T-cell (primary cell): Measurements from ENCODE around the gene ANO3. TPM values are rescaled to one million over a fixed set of nuclear protein-coding genes. Genes with fewer than 3 reads are reported as not detected.

Source experiments
- ATAC-seq, 4 experiments: fragments of 200-7000 bp in 3 of 4; fragments of 150-1000 bp in 1 of 4; cut with Tn5 transposase; replicated peaks in 1 of 4; 1 replicate in 3 of 4; 2 replicates in 1 of 4; pipeline ENCODE4 v1.10.0; 2021; ENCODE audit warnings: moderate library complexity in 3 of 4, mild to moderate bottlenecking in 2 of 4, moderate number of reproducible peaks in 1 of 4
- CTCF ChIA-PET, 2 donors: fragments of 300-600 bp; sonication (Branson Sonifier 250); formaldehyde crosslinking; loops; one replicate each; lab custom pipeline; 2022; ENCODE audit warnings: antibody characterized with exemption in 2 of 2; lab: Charles Lee
- POLR2A ChIA-PET, 2 donors: fragments of 300-600 bp; sonication (Branson Sonifier 250); formaldehyde crosslinking; loops; one replicate each; lab custom pipeline; 2022; ENCODE audit warnings: antibody characterized with exemption in 2 of 2; lab: Charles Lee
- DNase-seq, 35 experiments: peaks; one replicate each; pipeline versions ENCODE4 v3.0.0 to v3.0.0-alpha.2; 2013 to 2023
- H3K27ac ChIP-seq: one replicate; pipeline ENCODE4 v1.5.1; 2013; ENCODE audit warnings: low read length
- H3K27me3 ChIP-seq, 2 experiments: replicated peaks in 1 of 2; 1 replicate in 1 of 2; 2 replicates in 1 of 2; pipeline versions ENCODE4 v1.6.1 to v1.7.0; 2013; ENCODE audit warnings: low read length in 1 of 2, mixed read lengths in 1 of 2; ENCODE audit not compliant: control insufficient read depth in 2 of 2, insufficient read depth in 2 of 2; ENCODE audit errors: extremely low read depth in 1 of 2
- H3K36me3 ChIP-seq, 2 donors: 1 replicate in 1 of 2; 2 replicates in 1 of 2; pipeline versions ENCODE4 v1.6.1 to v1.7.0; 2013; ENCODE audit warnings: low read length in 1 of 2; ENCODE audit not compliant: control insufficient read depth in 2 of 2, insufficient read depth in 1 of 2; ENCODE audit errors: extremely low read depth in 1 of 2
- H3K4me1 ChIP-seq, 2 experiments: 1 replicate in 1 of 2; 2 replicates in 1 of 2; pipeline versions ENCODE4 v1.6.1 to v1.7.0; 2013; ENCODE audit warnings: low read length in 2 of 2, mixed read lengths in 1 of 2; ENCODE audit not compliant: insufficient read depth in 2 of 2, control insufficient read depth in 1 of 2; ENCODE audit errors: extremely low read depth in 1 of 2
- H3K4me3 ChIP-seq, 2 donors: 1 replicate in 1 of 2; 2 replicates in 1 of 2; pipeline versions ENCODE4 v1.5.1 to v1.7.0; 2013; ENCODE audit warnings: mild to moderate bottlenecking in 2 of 2, low read length in 1 of 2, moderate library complexity in 1 of 2; ENCODE audit not compliant: control insufficient read depth in 1 of 2; ENCODE audit errors: extremely low read depth in 1 of 2
- H3K9me3 ChIP-seq: 2 replicates; pipeline ENCODE4 v1.7.0; 2013
- H3K27ac Mint-ChIP-seq, 2 donors: one replicate each; pipeline ENCODE4 v1.8.0; 2020 to 2021; ENCODE audit warnings: mild to moderate bottlenecking in 2 of 2, mixed read lengths in 2 of 2
- H3K27me3 Mint-ChIP-seq, 2 donors: one replicate each; pipeline ENCODE4 v1.8.0; 2021 to 2022; ENCODE audit warnings: mixed read lengths in 2 of 2
- H3K36me3 Mint-ChIP-seq: one replicate; pipeline ENCODE4 v1.8.0; 2021; ENCODE audit warnings: mixed read lengths
- H3K4me1 Mint-ChIP-seq, 3 donors: one replicate each; pipeline ENCODE4 v1.8.0; 2020 to 2022; ENCODE audit warnings: mixed read lengths in 3 of 3, mild to moderate bottlenecking in 1 of 3
- H3K4me3 Mint-ChIP-seq, 3 donors: one replicate each; pipeline ENCODE4 v1.8.0; 2020 to 2022; ENCODE audit warnings: mild to moderate bottlenecking in 3 of 3, mixed read lengths in 3 of 3, moderate library complexity in 3 of 3
- H3K9me3 Mint-ChIP-seq, 3 donors: one replicate each; pipeline ENCODE4 v1.8.0; 2020 to 2022; ENCODE audit warnings: mixed read lengths in 3 of 3
- WGBS: methylation state at CpG from one replicate; pipeline ENCODE4 v1.1.5; 2013; ENCODE audit warnings: missing lambda C conversion rate; ENCODE audit not compliant: insufficient coverage; 5-methylcytosine and 5-hydroxymethylcytosine counted together
- total RNA-seq, 35 experiments: library from RNA in 6 of 35; stranded (reverse) in 6 of 35; fragments of 120-200 nt in 1 of 35; gene quantifications; one replicate each; pipeline versions ENCODE4 v1.2.1 to v1.2.4 and lab custom pipeline; 2013 to 2026

ANO3 gene
- total RNA-seq, 5 donors from 2014 or later (not counting 1 experiment from before 2014, with no cell fraction given) = not detected

GRCh38 chr11:26700574-26701235 lies 368.8 kb downstream of the ANO3 start:
- Histone ChIP-seq H3K4me1 (no peaks in the 10 kb centered on the region), H3K27me3 (no peaks in the 10 kb centered on the region), H3K9me3 (no peaks in the 10 kb centered on the region), H3K27ac (no peak overlapping the region), H3K36me3 (no peaks in the 10 kb centered on the region), H3K4me3 (no peak overlapping the region)
- Mint-ChIP-seq H3K27ac (no peak overlapping the region), H3K36me3 (no peaks in the 10 kb centered on the region), H3K4me3 (no peak overlapping the region), H3K27me3 (no peaks in the 10 kb centered on the region), H3K9me3 (peaks cover 0 to 10% (median 6%) of the 10 kb centered on the region in 3 donors), H3K4me1 (no peaks in the 10 kb centered on the region)
- ChIA-PET CTCF (no interaction called here), POLR2A (interaction anchor here in 1 of 2 donors (0.6 kb wide), 1 partner anchor 1010 kb away, joined by 3 read pairs; no protein-coding TSS in a partner anchor)
- no peak for DNase-seq
- no CpG with 5 or more reads among the region's 3 CpGs for WGBS
- no peak for ATAC-seq

- Histone ChIP-seq H3K27me3 (no peaks in the 10 kb centered on the region), H3K27ac (no peak overlapping the region), H3K4me3 (no peak overlapping the region), H3K36me3 (no peaks in the 10 kb centered on the region), H3K9me3 (no peaks in the 10 kb centered on the region), H3K4me1 (no peaks in the 10 kb centered on the region)
- Mint-ChIP-seq H3K27ac (no peak overlapping the region), H3K27me3 (no peaks in the 10 kb centered on the region), H3K4me1 (no peaks in the 10 kb centered on the region), H3K4me3 (no peak overlapping the region), H3K9me3 (peaks cover 0 to 10% (median 4%) of the 10 kb centered on the region in 3 donors), H3K36me3 (no peaks in the 10 kb centered on the region)
- DNase-seq = no peak
- ATAC-seq = no peak
- ChIA-PET POLR2A (interaction anchor here in 1 of 2 donors (0.7 kb wide), 1 partner anchor 356 kb away, joined by 3 read pairs; no protein-coding TSS in a partner anchor), CTCF (no interaction called here)
Observed at GRCh38 chr11:26702406-26702805, 370.5 kb downstream of the ANO3 start.

- 83% methylated on average over 2 of the region's 5 CpGs for WGBS
- Histone ChIP-seq H3K4me1 (no peaks in the 10 kb centered on the region), H3K27me3 (no peaks in the 10 kb centered on the region), H3K4me3 (no peak overlapping the region), H3K9me3 (no peaks in the 10 kb centered on the region), H3K36me3 (no peaks in the 10 kb centered on the region), H3K27ac (no peak overlapping the region)
- H3K9me3 Mint-ChIP-seq = peaks cover 0 to 10% (median 4%) of the 10 kb centered on the region in 3 donors
- ATAC-seq (no peak), DNase-seq (no peak)
- H3K27me3 Mint-ChIP-seq = no peaks in the 10 kb centered on the region
- no peak overlapping the region for H3K27ac Mint-ChIP-seq
- no peaks in the 10 kb centered on the region for H3K36me3 Mint-ChIP-seq
- ChIA-PET CTCF (no interaction called here), POLR2A (interaction anchor here in 1 of 2 donors (0.7 kb wide), 1 partner anchor 358 kb away, joined by 3 read pairs; no protein-coding TSS in a partner anchor)
- no peak overlapping the region for H3K4me3 Mint-ChIP-seq
- no peaks in the 10 kb centered on the region for H3K4me1 Mint-ChIP-seq
Observed at GRCh38 chr11:26703411-26704191, 371.7 kb downstream of the ANO3 start.

GRCh38 chr11:26704249-26704648 lies 372.3 kb downstream of the ANO3 start:
- Mint-ChIP-seq H3K4me3 (no peak overlapping the region), H3K4me1 (no peaks in the 10 kb centered on the region), H3K27me3 (no peaks in the 10 kb centered on the region), H3K27ac (no peak overlapping the region), H3K9me3 (peaks cover 0 to 10% (median 4%) of the 10 kb centered on the region in 3 donors), H3K36me3 (no peaks in the 10 kb centered on the region)
- ChIA-PET CTCF (no interaction called here), POLR2A (no interaction called here)
- H3K36me3 ChIP-seq = no peaks in the 10 kb centered on the region
- H3K27ac ChIP-seq = no peak overlapping the region
- H3K9me3 ChIP-seq = no peaks in the 10 kb centered on the region
- no peak overlapping the region for H3K4me3 ChIP-seq
- no peaks in the 10 kb centered on the region for H3K27me3 ChIP-seq
- DNase-seq = no peak
- ATAC-seq = no peak
- no CpG with 5 or more reads among the region's 1 CpG for WGBS
- no peaks in the 10 kb centered on the region for H3K4me1 ChIP-seq

GRCh38 chr11:26706181-26706580 lies 374.3 kb downstream of the ANO3 start:
- DNase-seq = no peak
- CTCF ChIA-PET = no interaction called here
- H3K9me3 Mint-ChIP-seq = peaks cover 0 to 14% (median 4%) of the 10 kb centered on the region in 3 donors
- Histone ChIP-seq H3K4me1 (no peaks in the 10 kb centered on the region), H3K36me3 (no peaks in the 10 kb centered on the region), H3K4me3 (no peak overlapping the region), H3K27ac (no peak overlapping the region), H3K9me3 (no peaks in the 10 kb centered on the region), H3K27me3 (no peaks in the 10 kb centered on the region)
- H3K36me3 Mint-ChIP-seq = no peaks in the 10 kb centered on the region
- POLR2A ChIA-PET = no interaction called here
- no peak overlapping the region for H3K4me3 Mint-ChIP-seq
- no peak overlapping the region for H3K27ac Mint-ChIP-seq
- WGBS = 33% methylated on average over 1 of the region's 1 CpG
- no peaks in the 10 kb centered on the region for H3K4me1 Mint-ChIP-seq
- H3K27me3 Mint-ChIP-seq = no peaks in the 10 kb centered on the region
- no peak for ATAC-seq

GRCh38 chr11:26708736-26709456 lies 377.0 kb downstream of the ANO3 start:
- Mint-ChIP-seq H3K36me3 (no peaks in the 10 kb centered on the region), H3K9me3 (peaks cover 0 to 17% (median 9%) of the 10 kb centered on the region in 3 donors), H3K4me1 (no peaks in the 10 kb centered on the region), H3K27me3 (no peaks in the 10 kb centered on the region), H3K27ac (no peak overlapping the region), H3K4me3 (no peak overlapping the region)
- no CpG with 5 or more reads among the region's 2 CpGs for WGBS
- CTCF ChIA-PET = no interaction called here
- H3K36me3 ChIP-seq = no peaks in the 10 kb centered on the region
- POLR2A ChIA-PET = no interaction called here
- no peaks in the 10 kb centered on the region for H3K4me1 ChIP-seq
- ATAC-seq = no peak
- DNase-seq = no peak
- no peaks in the 10 kb centered on the region for H3K27me3 ChIP-seq
- H3K4me3 ChIP-seq = no peak overlapping the region
- H3K9me3 ChIP-seq = no peaks in the 10 kb centered on the region
- H3K27ac ChIP-seq = no peak overlapping the region
